Panc1 (cell line): Measurements from ENCODE around the gene ASCC1.
A peak's percentile ranks its signal among the peaks of the same experiment; 100 is the strongest.

ENCODE experiments used
- POLR2AphosphoS5 ChIP-seq: IDR thresholded peaks from 2 replicates; pipeline ENCODE4 v1.6.1; 2012; ENCODE audit warnings: mild to moderate bottlenecking, low read depth, low read length, moderate library complexity
- TF ChIP-seq, protein P1 (sequence below): fragments of 450-650 bp; IDR thresholded peaks from 2 replicates; pipeline ENCODE4 v1.5.1; 2017; ENCODE audit warnings: mild to moderate bottlenecking

DNA sequence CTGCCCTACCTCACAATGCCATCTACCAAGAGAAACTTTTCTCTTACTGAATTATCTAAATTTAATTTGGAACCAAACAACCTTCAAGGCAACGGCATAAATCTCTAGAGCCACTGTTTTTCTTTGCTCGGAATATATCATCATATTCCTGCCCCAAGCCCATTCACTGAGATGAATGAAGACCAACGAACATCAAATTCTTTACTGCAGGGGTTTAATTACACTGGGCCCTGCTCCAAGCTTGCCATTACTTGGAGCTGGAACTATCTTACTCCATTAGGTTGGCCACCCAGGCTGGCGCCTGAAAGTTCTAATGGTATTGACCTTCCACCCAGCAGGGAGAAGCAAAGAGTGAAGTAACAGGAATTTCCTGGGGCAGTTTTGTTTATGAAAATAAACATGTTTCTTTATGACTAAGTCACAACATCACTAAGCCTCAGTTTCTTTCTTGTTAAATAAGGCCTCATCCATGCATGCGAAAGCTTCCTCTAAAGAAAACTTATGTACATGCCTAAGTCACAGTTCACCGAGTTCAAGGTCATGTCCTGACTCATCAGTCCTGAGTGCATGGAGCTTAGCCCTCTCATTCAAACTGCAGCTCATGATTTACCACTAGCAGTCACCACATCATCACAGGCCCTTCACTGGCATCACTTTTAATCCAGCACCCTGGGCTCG lies 42.3 kb downstream of the ASCC1 start:
- TF ChIP-seq, protein P1, sequence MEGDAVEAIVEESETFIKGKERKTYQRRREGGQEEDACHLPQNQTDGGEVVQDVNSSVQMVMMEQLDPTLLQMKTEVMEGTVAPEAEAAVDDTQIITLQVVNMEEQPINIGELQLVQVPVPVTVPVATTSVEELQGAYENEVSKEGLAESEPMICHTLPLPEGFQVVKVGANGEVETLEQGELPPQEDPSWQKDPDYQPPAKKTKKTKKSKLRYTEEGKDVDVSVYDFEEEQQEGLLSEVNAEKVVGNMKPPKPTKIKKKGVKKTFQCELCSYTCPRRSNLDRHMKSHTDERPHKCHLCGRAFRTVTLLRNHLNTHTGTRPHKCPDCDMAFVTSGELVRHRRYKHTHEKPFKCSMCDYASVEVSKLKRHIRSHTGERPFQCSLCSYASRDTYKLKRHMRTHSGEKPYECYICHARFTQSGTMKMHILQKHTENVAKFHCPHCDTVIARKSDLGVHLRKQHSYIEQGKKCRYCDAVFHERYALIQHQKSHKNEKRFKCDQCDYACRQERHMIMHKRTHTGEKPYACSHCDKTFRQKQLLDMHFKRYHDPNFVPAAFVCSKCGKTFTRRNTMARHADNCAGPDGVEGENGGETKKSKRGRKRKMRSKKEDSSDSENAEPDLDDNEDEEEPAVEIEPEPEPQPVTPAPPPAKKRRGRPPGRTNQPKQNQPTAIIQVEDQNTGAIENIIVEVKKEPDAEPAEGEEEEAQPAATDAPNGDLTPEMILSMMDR = peak; percentile 52; the same call in 1 of the 2 replicates
- TF ChIP-seq POLR2AphosphoS5 = peak; percentile 91
